Skeletal muscle cell (primary cell): ENCODE measurements around the gene HOXD11.

ENCODE experiments used
- DNase-seq: peaks from one replicate; pipeline ENCODE4 v3.0.0-alpha.2; 2010; ENCODE audit warnings: low read depth
- H3K4me3 ChIP-seq: 2 replicates; pipeline ENCODE4 v1.5.1; 2011; ENCODE audit warnings: low read depth, mild to moderate bottlenecking, control low read depth, low read length, moderate library complexity

HOXD11 gene

DNA sequence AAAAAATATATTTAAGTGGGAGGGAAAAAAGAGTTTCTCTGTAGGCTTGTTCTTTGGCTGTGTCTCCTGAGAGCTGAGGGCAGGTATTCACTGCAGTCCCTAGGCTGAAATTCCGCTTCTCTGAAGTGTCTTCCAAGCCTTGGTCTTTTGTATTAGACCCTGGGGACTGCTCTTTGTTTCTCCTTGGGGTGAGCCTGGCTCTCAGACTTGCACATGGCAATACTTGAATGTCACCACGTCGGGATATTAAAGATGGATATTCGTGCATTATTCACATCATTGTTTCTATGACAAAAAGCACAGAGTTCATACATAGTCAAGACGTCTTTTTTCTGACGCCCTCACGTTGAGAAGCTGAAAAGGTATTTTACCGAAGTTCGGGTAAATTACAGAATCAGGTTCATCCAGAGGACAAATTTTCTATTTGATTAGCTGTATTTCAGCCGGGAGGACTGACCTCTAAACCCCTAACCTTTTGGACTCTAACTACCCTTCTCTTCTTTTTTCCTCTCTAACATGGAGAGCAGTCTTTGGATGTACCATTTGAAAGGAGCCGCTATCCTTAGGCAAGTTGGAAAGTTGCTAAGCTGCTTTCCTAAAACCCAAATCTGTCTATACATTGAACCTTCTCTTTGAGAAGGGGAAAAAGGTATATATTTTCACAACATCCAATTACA, 47.6 kb downstream of the HOXD11 start:
- no peak overlapping the region for H3K4me3 ChIP-seq
- no peak for DNase-seq

DNA sequence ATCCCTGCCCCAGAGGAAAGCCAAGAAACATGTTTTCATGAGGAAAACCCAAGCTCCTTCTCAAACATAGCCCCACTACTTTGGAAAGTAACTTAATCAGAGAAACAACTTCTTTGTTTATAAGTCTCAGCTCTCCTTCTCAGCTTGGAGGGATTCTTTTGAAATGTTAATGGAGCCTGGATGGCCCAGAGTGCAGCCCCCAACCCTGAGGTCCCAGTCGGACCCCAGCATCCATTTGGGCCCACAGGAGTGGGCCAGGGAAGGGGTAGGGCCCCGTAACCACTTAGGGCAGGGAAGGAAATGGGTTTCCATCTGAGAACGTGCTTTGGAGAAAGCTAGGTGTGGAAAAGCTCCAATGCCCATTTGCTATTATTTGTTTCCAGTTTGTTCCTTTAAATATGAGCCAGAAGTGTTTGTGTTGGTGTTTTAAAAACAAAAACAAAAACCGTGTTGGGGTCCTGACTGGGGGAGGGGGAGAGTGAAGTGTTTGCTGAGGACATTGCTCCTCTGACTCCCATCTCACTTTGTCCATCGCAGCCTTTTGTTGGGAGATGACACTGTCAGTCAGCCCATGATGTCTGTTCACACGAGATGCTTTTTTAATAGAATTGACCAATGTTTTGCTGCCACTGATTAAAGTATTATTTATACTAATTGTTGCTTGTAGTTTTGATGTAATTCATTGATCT, 48.4 kb downstream of the HOXD11 start:
- no peak overlapping the region for H3K4me3 ChIP-seq
- no peak for DNase-seq

DNA sequence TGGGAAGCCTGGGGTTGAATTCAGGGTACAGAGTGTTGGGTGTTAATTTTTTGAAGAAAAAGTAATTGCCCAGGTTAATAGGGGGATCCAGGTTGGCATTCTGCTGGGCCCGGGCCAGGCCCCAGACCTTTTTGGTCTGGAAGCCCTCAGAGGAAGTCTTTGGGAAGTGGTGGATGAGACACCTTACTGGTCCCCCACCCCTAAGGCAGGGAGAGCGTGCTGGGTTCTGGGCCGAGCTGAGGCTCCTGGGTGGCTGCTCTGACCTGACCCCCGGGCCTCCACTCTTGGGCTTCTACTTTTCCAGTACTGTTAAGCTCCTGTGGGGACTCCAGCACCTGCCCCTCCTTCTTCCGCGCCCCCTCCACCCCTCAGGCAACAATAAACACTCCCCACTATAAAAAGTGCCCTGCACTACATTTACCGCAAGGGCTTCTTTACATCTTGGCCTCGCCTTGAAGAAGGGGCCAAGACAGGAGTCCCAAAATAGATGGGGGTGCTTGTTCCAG, 49.3 kb downstream of the HOXD11 start:
- no peak for DNase-seq
- H3K4me3 ChIP-seq: no peak overlapping the region

DNA sequence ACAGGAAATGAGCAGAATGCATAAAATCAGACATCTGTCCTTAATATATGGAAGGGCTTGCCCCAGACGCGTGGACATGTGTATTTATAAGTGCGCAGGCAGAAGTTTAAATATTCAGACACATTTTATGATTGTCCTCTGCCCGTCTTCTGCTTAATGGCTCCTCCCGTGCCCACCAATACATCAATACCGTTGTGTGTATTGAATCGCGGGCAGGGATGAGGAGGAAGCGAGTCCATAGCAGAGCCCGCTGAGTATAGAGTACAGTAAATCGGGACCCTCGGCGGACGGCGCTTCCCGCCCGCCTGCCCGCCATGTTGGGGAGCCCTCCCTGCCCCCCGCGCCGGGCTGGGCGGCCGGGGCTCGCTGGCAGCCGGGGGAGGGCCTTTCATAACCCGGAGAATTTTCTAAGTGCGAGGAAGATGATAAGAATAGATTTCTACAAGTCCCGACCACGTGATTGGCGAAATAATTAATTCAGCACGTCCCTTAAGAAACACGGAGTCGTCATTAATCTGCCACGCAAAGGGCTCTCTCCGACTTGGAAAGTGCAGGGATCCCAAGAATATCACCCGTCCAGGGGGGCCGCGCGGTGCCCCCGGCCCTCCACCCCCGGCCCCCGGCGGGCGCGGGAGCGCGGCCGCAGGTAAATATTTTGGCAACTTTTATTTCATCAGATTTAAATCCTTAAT, 49.9 kb downstream of the HOXD11 start, which contains the start of gene HOXD3:
Gene HOXD3, plus strand, starts transcription at position 501 of the 692 bp plus-strand sequence. CDS start 11,808 bp downstream, outside the sequence.
- DNase-seq: no peak
- H3K4me3 ChIP-seq: peak within 1 kb of the TSS; percentile 22

DNA sequence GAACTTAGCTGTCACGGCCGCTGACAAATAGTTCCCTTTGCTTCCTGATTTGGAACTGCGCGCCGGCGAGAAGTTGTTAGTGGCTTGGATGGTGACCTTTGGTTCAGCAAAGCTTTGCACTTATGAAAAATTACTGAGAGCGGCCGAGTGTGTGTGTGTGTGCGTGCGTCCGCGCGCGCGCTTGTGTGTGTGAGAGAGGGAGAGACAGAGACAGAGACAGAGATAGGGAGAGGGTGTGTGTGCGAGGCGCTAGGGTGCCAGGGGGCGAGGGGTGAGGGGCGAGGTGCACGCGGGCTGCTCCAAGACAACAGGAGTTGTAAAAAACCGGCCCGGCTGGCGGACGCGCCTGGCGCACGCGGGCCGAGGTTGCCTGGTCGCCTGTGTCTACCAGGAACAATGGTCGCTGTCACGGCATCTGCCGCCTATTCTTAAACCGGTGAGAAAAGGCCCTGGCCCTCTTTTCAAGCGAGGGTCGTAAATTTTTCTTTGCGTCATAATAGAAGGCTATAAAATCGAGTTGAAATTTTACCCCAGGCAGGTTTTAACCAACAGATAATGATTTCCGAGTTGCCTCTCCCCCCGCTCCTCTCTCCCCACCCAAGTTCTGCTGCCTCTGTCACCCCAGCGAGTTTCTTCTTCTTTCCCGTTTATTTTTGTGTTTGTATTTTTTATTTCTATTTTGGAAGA, 50.6 kb downstream of the HOXD11 start:
- H3K4me3 ChIP-seq: peak overlapping the region; percentile 22
- DNase-seq: no peak

DNA sequence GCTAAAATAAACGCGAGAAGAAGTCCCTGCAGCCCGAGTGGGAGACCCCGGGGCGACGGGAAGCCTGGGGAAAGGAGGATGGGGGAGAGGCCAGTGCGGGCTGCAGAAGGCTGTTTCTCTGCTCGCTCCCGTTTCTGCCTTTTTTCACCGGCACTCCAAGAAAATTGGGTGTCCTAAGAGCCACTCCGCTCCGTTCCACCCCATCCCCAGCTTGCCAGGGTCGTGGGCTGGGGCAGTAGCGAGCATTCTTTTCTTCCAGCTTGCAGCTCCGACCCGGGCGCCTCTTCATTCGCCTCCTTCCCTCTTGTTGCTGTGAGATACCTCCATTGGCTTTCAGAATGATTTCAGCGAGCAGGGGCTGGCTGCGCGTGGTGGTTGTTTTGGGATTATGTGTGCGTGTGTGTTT, 51.1 kb downstream of the HOXD11 start:
- H3K4me3 ChIP-seq: peak overlapping the region; percentile 22
- DNase-seq: no peak

DNA sequence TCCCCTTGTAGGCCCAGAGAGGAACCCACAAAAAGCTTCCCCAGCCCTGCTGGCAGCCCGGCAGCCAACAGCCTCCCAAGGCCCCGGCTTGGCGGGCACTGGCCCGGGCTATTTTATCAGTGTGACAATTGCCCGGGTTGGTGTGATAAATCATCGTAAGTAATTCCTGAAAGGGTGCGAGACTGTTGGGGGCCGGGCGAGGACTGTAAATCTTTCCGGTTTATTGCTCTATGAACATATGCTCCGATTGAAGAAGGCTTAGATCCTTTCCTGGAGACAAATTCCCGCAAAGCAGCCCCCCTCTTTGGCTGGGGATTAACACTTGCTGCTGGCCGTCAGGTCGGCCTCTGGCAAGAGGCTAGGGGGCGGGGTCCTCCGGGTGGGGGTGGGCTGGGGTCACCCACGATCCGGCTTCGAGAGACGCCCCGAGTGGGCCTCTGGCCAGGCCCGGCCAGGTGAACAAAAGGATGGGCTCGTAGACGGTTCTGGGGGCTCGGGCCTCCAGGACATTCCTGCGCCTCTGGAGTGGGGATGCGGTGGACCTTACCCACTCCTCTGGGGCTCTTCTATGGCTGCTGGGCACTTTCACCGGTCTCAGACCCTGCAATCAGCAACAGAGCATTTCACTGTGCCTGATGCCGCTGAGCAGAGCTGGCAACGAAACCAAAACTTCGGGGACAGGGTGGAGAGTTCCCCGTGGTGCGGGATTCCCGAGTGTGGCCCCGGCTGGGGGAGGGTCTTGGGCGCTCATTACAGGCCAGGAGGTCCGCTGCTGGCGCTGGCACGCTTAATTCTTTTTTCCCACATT, 52.0 kb downstream of the HOXD11 start:
- no peak overlapping the region for H3K4me3 ChIP-seq
- no peak for DNase-seq
